Liver (tissue), 9 donors: ENCODE measurements around the gene TMEM222. TPM values are rescaled to one million over a fixed set of nuclear protein-coding genes. Genes with fewer than 3 reads are reported as not detected.
A peak's percentile ranks its signal among the peaks of the same experiment; 100 is the strongest.

Experiments
- DNase-seq: peaks from one replicate; pipeline ENCODE4 v3.0.0-alpha.2; 2017; ENCODE audit warnings: low spot score
- H3K27ac ChIP-seq, 2 donors: one replicate each; pipeline ENCODE4 v1.7.0; 2013; ENCODE audit warnings: inconsistent platforms in 2 of 2, low read length in 2 of 2, control low read depth in 1 of 2, low read depth in 1 of 2, mild to moderate bottlenecking in 1 of 2
- H3K27me3 ChIP-seq, 4 donors: one replicate each; pipeline versions ENCODE4 v1.6.1 to v1.7.0; 2013; ENCODE audit warnings: low read length in 3 of 4, inconsistent platforms in 1 of 4, mild to moderate bottlenecking in 1 of 4, moderate library complexity in 1 of 4; ENCODE audit not compliant: control insufficient read depth in 4 of 4, insufficient read depth in 4 of 4
- H3K36me3 ChIP-seq, 4 donors: one replicate each; pipeline versions ENCODE4 v1.6.1 to v1.7.0; 2013; ENCODE audit warnings: low read length in 3 of 4, mild to moderate bottlenecking in 3 of 4, low read depth in 1 of 4, moderate library complexity in 1 of 4; ENCODE audit not compliant: control insufficient read depth in 4 of 4, insufficient read depth in 3 of 4
- H3K4me1 ChIP-seq, 4 donors: one replicate each; pipeline versions ENCODE4 v1.6.1 to v1.7.0; 2013; ENCODE audit warnings: low read length in 3 of 4, mild to moderate bottlenecking in 3 of 4, moderate library complexity in 1 of 4; ENCODE audit not compliant: control insufficient read depth in 4 of 4, insufficient read depth in 4 of 4
- H3K4me3 ChIP-seq, 3 donors: one replicate each; pipeline versions ENCODE4 v1.6.1 to v1.7.0; 2013; ENCODE audit warnings: low read length in 3 of 3, control low read depth in 1 of 3, low read depth in 1 of 3, mild to moderate bottlenecking in 1 of 3
- H3K9ac ChIP-seq, 2 donors: one replicate each; pipeline ENCODE4 v1.7.0; 2013; ENCODE audit warnings: low read length in 2 of 2, mild to moderate bottlenecking in 2 of 2, moderate library complexity in 2 of 2, control low read depth in 1 of 2, low read depth in 1 of 2
- H3K9me3 ChIP-seq, 4 donors: one replicate each; pipeline versions ENCODE4 v1.6.1 to v1.7.0; 2013; ENCODE audit warnings: low read length in 3 of 4; ENCODE audit not compliant: control insufficient read depth in 4 of 4
- ATF3 ChIP-seq: IDR thresholded peaks from 2 replicates; pipeline ENCODE4 v1.6.1; 2016; ENCODE audit warnings: antibody characterized with exemption
- CTCF ChIP-seq: fragments of 150-350 bp; IDR thresholded peaks from 2 replicates; pipeline ENCODE4 v1.5.1; 2017; ENCODE audit warnings: improper control_type of control experiment, low read depth, low read length; ENCODE audit not compliant: missing input control
- FOXA1 ChIP-seq: IDR thresholded peaks from 2 replicates; pipeline ENCODE4 v1.6.1; 2016; ENCODE audit warnings: antibody characterized with exemption
- NR2F2 ChIP-seq: IDR thresholded peaks from 2 replicates; pipeline ENCODE4 v1.6.1; 2016; ENCODE audit warnings: antibody characterized with exemption
- RAD21 ChIP-seq, 2 donors: IDR thresholded peaks; 2 replicates each; pipeline ENCODE4 v1.6.1; 2016; ENCODE audit warnings: antibody characterized with exemption in 2 of 2, mild to moderate bottlenecking in 2 of 2
- REST ChIP-seq: IDR thresholded peaks from 2 replicates; pipeline ENCODE4 v1.6.1; 2016; ENCODE audit warnings: antibody characterized with exemption, mild to moderate bottlenecking
- ZBTB33 ChIP-seq: IDR thresholded peaks from 2 replicates; pipeline ENCODE4 v1.6.1; 2016; ENCODE audit warnings: antibody characterized with exemption
- WGBS: extraction: QIAGEN DNeasy Blood & Tissue Kit; methylation state at CpG from one replicate; pipeline ENCODE4 v1.1.7; 2013; 5-methylcytosine and 5-hydroxymethylcytosine counted together
- polyA plus RNA-seq, 2 donors: library from polyadenylated mRNA; stranded (reverse) in 1 of 2; unstranded in 1 of 2; fragments of 200-250 nt in 1 of 2; fragments of >200 nt in 1 of 2; fragmentation: Nextera tagmentation in 1 of 2; extraction: Ambion mirVana in 1 of 2; gene quantifications; one replicate each; pipeline versions ENCODE4 v1.2.1 to v1.2.3, GENCODE V29; 2013 to 2015
- total RNA-seq, 2 donors: library from RNA; depleted of rRNA; stranded (reverse); fragments of >200 nt; gene quantifications; one replicate each; pipeline ENCODE4 v1.2.3, GENCODE V29; 2014
- donor health status: healthy.
- donor health status: healthy.
- donor health status: healthy.
- donor health status: healthy.
- donor health status: healthy.

The TMEM222 gene
- total and polyA plus RNA-seq, 4 donors: 14.7 to 32.9 (median 21.8) TPM

GRCh38 chr1:27361044-27361402 lies 39.1 kb downstream of the TMEM222 start:
- TF ChIP-seq REST (no peak), RAD21 (IDR thresholded peaks at IDR 0.05) (no peak), FOXA1 (no peak)
- H3K4me1 ChIP-seq: peaks cover 0 to 22% (median 14%) of the 10 kb centered on the region in 4 donors
- H3K27ac ChIP-seq: no peak overlapping the region
- no peak overlapping the region for H3K9ac ChIP-seq
- H3K27me3 ChIP-seq: no peaks in the 10 kb centered on the region
- DNase-seq: no peak
- 87% methylated on average over 21 of the region's 21 CpGs for WGBS
- H3K36me3 ChIP-seq: no peaks in the 10 kb centered on the region
- H3K4me3 ChIP-seq: no peak overlapping the region
- no peaks in the 10 kb centered on the region for H3K9me3 ChIP-seq

- no peak for TF ChIP-seq ATF3
- no peak for TF ChIP-seq FOXA1
- Histone ChIP-seq H3K9ac (no peak overlapping the region), H3K27me3 (no peaks in the 10 kb centered on the region), H3K9me3 (no peaks in the 10 kb centered on the region), H3K36me3 (no peaks in the 10 kb centered on the region), H3K27ac (no peak overlapping the region), H3K4me3 (no peak overlapping the region), H3K4me1 (peaks cover 0 to 25% (median 15%) of the 10 kb centered on the region in 4 donors)
- WGBS: 95% methylated on average over 8 of the region's 8 CpGs
- DNase-seq: no peak
Measured at GRCh38 chr1:27361553-27361952, 39.6 kb downstream of the TMEM222 start.

- H3K27me3 ChIP-seq: no peaks in the 10 kb centered on the region
- H3K9ac ChIP-seq: no peak overlapping the region
- H3K4me3 ChIP-seq: no peak overlapping the region
- peaks cover 4 to 29% (median 14%) of the 10 kb centered on the region in 4 donors for H3K4me1 ChIP-seq
- WGBS: 92% methylated on average over 26 of the region's 26 CpGs
- no peak overlapping the region for H3K27ac ChIP-seq
- no peak for DNase-seq
- H3K36me3 ChIP-seq: no peaks in the 10 kb centered on the region
- TF ChIP-seq CTCF: no peak
- TF ChIP-seq NR2F2: peak; percentile 67
- TF ChIP-seq ZBTB33: no peak
- no peaks in the 10 kb centered on the region for H3K9me3 ChIP-seq
Measured at GRCh38 chr1:27363766-27364695, 42.1 kb downstream of the TMEM222 start.
